Activated effector memory CD4-positive, alpha-beta T cell treated with Interleukin-2 at 50 U/mL for 16 hours (primary cell): ENCODE results near the gene FBXW11.

ENCODE experiments used
- DNase-seq: peaks from one replicate; pipeline ENCODE4 v3.0.0-alpha.2; 2020

The FBXW11 gene

GRCh38 chr5:172010278-172010677 is 3.8 kb upstream of the FBXW11 start:
- no peak for DNase-seq

- DNase-seq: no peak
Measured at GRCh38 chr5:172009536-172010270, 3.3 kb upstream of the FBXW11 start.

GRCh38 chr5:172008689-172009141 is 2.3 kb upstream of the FBXW11 start:
- no peak for DNase-seq

DNA sequence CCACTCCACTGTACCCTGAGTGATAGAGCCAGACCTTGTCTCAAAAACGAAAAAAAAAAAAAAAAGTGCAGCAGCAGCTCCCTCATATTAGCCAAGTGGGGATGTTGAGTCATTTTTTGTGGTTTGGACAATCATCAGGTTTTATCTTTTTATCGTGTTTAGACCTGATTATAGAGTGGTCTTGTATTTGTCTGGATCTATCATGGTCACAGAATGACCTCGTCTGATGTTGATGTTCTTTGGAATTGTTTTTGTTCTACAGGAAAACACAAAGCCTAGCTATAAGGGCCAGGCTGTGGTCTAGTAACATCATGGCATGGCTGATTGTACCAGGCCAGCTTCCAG is 1.6 kb upstream of the FBXW11 start:
- no peak for DNase-seq

DNA sequence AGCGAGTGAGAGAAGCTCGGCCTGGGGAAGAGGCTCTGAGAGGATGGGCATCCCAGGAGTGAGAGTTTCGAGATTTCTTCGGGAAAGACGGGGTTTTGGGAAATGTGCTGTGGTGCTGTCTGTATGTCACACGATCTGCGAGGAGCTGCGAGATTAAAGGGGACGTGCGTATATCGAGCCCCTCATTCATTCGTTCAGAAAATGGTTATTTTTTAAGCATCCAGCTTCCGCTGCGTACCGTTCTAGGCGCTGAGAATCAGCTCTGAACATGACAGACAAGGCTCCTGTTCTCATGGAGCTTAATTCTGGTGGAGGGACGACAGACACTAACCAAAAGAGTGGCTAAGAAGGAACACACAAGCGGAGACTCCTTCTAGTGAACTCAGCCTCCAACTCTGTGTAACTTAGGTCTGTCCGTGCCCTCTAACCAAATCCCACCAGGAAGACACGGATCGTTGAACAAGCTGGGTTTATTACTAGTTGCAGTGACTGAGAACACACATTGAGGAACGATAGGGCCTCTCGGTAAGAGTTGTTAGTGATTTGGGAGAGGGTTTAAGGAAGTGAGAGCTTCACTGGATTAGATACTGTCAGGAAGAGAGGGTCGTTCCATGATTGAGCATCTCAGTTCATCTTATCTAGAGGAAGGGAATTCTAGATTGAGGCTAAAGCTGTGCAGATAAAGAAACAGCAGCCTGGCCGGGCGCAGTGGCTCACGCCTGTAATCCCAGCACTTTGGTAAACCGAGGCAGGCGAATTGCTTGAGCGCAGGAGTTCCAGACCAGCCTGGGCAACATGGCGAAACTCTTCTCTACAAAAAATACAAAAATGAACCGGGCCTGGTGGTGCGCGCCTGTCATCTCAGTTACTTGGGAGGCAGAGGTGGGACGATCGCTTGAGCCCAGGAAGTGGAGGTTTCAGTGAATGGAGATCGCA is 1.0 kb upstream of the FBXW11 start:
- DNase-seq: no peak

GRCh38 chr5:172005708-172006320 is 624 bp downstream of the FBXW11 start:
- peak; percentile 2 for DNase-seq

DNA sequence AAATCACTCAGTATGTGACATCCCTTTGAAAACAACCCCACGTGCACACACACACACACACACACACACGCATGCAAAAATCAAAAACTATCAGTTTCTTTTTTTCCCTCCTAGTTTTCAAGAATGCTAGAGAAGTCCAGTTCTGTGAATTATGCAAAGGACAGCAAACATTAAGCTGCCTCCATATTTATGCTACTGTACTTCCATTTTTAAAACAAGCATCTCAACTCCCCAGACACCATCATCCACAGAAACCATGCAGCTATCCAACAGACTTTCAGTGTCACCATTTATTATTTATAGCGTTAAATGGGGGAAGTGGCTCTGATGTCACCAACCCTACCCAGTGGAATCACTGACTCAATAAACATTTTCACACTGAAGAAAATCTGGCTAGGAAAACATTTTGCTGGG is 1.6 kb downstream of the FBXW11 start:
- DNase-seq: no peak

GRCh38 chr5:172003746-172004145 is 2.7 kb downstream of the FBXW11 start:
- no peak for DNase-seq

DNA sequence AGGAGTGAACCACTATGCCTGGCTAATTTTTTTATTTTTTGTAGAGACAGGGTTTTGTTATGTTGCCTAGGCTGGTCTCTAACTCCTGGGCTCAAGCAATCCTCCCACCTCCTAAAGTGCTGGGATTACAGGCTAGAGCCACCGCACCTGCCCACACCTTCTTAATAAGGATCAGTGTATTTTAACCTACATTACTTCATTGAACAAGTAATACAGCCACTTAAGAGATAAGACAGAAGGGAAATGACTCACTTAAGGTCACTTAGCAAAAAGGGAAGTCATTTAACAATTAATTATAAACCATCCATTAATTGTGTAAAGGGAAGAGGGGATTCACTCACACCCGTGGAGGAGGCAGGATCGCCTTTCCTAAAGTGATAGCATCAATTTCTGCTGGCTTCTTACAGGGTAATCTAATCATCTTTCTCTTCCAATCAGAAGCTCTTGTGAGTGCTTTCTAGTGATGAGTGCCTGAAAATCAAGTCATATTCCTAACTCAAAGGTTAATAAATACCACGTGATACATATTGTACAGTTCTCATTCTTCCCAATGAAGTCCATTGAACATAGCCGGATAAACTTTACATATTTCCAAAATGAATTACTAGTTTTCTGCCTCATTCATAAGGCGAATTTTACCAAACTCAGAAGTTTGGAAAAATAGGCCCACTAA is 3.5 kb downstream of the FBXW11 start:
- DNase-seq: no peak

GRCh38 chr5:172002310-172002709 is 4.1 kb downstream of the FBXW11 start:
- no peak for DNase-seq

- no peak for DNase-seq
Measured at GRCh38 chr5:171999877-172000276, 6.6 kb downstream of the FBXW11 start.

DNA sequence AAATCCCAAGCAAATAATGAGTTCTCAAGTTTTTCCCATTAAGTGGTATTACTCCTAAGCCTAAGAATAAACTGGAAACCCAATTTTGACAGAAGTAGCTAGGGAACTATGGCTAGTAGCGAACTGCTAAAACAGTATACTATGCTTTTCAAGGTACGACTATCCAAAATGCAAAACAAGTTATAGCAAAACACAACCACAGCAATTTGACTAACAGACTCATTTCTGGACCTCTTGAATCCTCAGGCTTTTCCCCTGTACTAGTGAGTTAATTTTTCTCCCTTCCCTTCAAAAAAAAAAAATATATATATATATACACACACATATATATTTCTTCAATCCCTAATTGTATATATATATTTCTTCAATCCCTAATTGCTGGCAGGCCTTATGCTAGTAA is 7.3 kb downstream of the FBXW11 start:
- no peak for DNase-seq

DNA sequence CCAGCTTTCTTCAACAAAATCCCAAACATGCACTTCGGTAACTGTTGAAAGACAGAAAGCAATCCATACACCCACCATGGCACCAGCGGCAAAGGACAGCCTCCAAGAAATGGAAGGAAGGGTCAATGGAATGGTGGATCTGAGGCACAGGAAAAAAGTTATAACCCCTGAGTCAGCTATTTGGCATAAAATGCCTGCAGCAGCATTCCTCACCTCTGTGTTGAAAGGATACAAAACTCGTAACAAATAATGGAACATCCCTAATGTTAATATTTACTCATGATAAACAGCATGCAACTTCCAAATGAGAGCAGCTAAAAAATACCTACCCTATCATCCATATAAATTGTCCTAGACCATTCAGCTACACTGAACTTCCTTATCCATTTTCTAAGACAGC is 9.4 kb downstream of the FBXW11 start:
- no peak for DNase-seq

DNA sequence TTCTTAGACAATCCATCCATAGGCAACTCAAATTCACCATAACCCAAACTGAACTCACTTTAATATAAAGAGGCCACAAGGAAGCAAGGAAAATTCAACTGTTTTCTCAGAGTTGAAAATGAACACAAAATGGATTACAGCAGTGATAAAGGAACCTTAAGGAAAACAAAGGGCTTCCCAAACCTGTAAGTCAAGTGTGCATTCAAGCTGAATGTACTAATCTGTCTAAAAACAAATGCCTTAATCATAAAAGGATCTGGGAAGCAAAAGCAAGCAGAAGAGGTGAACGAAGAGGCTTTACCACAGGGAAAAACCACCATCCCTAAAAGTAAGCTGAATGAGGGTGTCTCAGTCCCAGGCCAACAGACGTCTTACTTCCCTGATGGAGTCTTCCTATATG is 13.6 kb downstream of the FBXW11 start:
- DNase-seq: no peak

- no peak for DNase-seq
Measured at GRCh38 chr5:171992305-171992704, 14.1 kb downstream of the FBXW11 start.

- no peak for DNase-seq
Measured at GRCh38 chr5:171990713-171991015, 15.8 kb downstream of the FBXW11 start.

DNA sequence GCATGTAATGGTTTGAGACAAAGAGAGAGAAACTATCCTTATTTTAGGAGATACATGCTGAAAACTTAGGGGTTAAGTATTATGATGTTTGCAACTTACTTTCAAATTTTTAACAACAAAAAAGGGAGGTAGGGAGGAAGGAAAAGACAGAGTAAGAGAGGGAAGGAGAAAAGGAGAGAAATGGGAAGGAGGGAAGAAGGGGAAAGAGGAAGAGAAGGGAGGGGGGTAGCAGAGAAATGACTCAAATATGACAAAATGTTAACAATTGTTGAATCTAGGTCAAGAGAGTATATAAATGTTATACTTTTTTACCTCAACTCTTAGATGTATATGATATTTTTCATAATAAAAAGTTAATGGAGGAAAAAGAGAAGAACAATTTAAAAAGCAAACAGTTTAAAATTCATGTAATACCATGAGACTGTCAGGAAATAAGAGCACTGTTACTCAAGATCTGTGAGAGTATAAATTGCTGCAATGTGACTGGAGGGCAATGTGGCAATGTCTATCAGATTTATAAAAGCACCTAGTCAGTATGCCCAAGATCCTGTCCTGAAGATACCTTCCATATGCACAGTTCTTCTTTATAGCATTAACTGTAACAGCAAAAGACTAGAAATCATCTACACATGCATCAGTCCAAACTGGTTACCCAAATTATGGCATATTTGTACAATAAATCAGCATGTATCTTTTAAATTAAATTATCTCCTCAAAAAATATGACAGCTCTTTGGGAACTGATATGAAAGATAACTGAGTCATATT is 16.3 kb downstream of the FBXW11 start:
- DNase-seq: no peak

- DNase-seq: no peak
Measured at GRCh38 chr5:171989276-171989675, 17.2 kb downstream of the FBXW11 start.

DNA sequence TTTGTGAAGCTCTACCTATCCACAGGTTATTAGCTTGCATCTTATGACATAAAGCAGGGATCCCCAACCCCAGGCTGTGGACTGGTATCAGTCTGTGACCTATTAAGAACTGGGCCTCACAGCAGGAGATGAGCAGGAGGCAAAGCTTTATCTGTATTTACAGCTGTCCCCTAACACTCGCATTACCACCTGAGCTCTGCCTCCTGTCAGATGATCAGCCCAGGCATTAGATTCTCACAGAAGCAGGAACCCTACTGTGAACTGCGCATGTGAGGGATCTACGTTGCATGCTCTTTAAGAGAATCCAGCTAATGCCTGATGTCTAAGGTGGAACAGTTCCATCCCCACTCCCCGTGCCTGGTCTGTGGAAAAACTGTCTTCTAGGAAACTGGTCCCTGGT is 19.7 kb downstream of the FBXW11 start:
- DNase-seq: no peak

GRCh38 chr5:171984748-171985419 is 21.6 kb downstream of the FBXW11 start:
- DNase-seq: no peak

- DNase-seq: no peak
Measured at GRCh38 chr5:171981847-171982246, 24.6 kb downstream of the FBXW11 start.

DNA sequence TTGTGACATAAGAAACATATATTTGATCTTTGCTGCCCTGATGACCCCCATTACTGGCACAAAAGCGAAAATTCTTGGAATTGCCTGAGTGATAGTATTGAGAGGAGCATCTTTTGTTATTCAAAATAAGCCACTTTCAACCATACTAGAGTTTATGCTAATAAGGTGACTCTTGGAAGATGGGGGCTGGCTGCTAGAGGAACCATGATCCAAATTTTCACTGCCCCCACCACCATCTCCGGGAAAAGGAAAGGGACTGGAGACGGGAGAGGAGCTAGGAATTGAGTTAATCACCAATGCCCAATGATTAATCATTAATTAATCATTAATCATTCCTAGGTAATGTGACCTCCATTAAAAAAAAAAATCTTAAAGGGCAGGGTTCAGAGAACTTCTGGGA is 25.6 kb downstream of the FBXW11 start:
- no peak for DNase-seq
